PC-3 (cell line): Measurements from ENCODE around the gene LPIN2. TPM values are rescaled to one million over a fixed set of nuclear protein-coding genes. Genes with fewer than 3 reads are reported as not detected.
A peak's percentile ranks its signal among the peaks of the same experiment; 100 is the strongest.

Source experiments
- ATAC-seq: fragments of 200-7000 bp; cut with Tn5 transposase; 2 replicates; pipeline ENCODE4 v1.9.1; 2020; ENCODE audit warnings: mild to moderate bottlenecking, moderate library complexity
- BruUV-seq: library from RNA; stranded (reverse); fragments of 400-500 nt; replicated peaks from 2 replicates; lab custom pipeline; 2021; lab: Mats Ljungman, UMichigan
- CTCF ChIA-PET: fragments of 300-600 bp; sonication (Branson Sonifier 250); formaldehyde crosslinking; loops from one replicate; lab custom pipeline; 2022; ENCODE audit warnings: antibody characterized with exemption; lab: Charles Lee
- POLR2A ChIA-PET: fragments of 300-600 bp; sonication (Branson Sonifier 250); formaldehyde crosslinking; loops from one replicate; lab custom pipeline; 2022; ENCODE audit warnings: antibody characterized with exemption; ENCODE audit not compliant: unreplicated experiment; lab: Charles Lee
- DNase-seq: peaks from one replicate; pipeline ENCODE4 v3.0.0-alpha.2; 2015
- H2AFZ ChIP-seq: fragments of 300-600 bp; sonication (generic); 2 replicates; pipeline ENCODE4 v1.6.0; 2016; ENCODE audit warnings: antibody characterized with exemption, low read length
- H3F3A ChIP-seq: fragments of 300-600 bp; sonication (generic); one replicate; pipeline ENCODE4 v1.6.0; 2017; ENCODE audit warnings: antibody characterized with exemption, low read length, control low read depth, mild to moderate bottlenecking; ENCODE audit not compliant: unreplicated experiment
- H3K27ac ChIP-seq: fragments of 300-600 bp; sonication (generic); 2 replicates; pipeline ENCODE4 v1.5.1; 2016; ENCODE audit warnings: mild to moderate bottlenecking, low read length
- H3K27me3 ChIP-seq: fragments of 300-600 bp; sonication (generic); 2 replicates; pipeline ENCODE4 v1.6.1; 2016; ENCODE audit warnings: low read length, mixed read lengths
- H3K36me3 ChIP-seq: fragments of 300-600 bp; sonication (generic); 2 replicates; pipeline ENCODE4 v1.6.1; 2016; ENCODE audit warnings: low read depth, mixed run types, low read length, mixed read lengths
- H3K4me1 ChIP-seq: fragments of 300-600 bp; sonication (generic); 2 replicates; pipeline ENCODE4 v1.5.1; 2016; ENCODE audit warnings: low read length; ENCODE audit not compliant: insufficient read depth
- H3K4me2 ChIP-seq: fragments of 300-600 bp; sonication (generic); 2 replicates; pipeline ENCODE4 v1.6.0; 2016; ENCODE audit warnings: low read length
- H3K4me3 ChIP-seq: fragments of 300-600 bp; sonication (generic); 2 replicates; pipeline ENCODE4 v1.5.1; 2016; ENCODE audit warnings: mild to moderate bottlenecking, low read length, mixed read lengths
- H3K79me2 ChIP-seq: fragments of 300-600 bp; sonication (generic); 2 replicates; pipeline ENCODE4 v1.6.1; 2017; ENCODE audit warnings: low read length, mixed read lengths
- H3K9ac ChIP-seq: fragments of 300-600 bp; sonication (generic); 2 replicates; pipeline ENCODE4 v1.6.0; 2016; ENCODE audit warnings: mild to moderate bottlenecking, low read length
- H3K9me2 ChIP-seq: fragments of 300-600 bp; sonication (generic); replicated peaks from 2 replicates; pipeline ENCODE4 v1.6.1; 2016; ENCODE audit warnings: mixed run types, low read length, mixed read lengths
- H3K9me3 ChIP-seq: fragments of 300-600 bp; sonication (generic); 2 replicates; pipeline ENCODE4 v1.6.1; 2016; ENCODE audit warnings: low read length, mixed read lengths
- H4K20me1 ChIP-seq: fragments of 300-600 bp; sonication (generic); 2 replicates; pipeline ENCODE4 v1.6.1; 2016; ENCODE audit warnings: low read length, mixed read lengths
- CTCF ChIP-seq: fragments of 300-600 bp; sonication (generic); conservative IDR thresholded peaks from 2 replicates; pipeline ENCODE4 v1.5.1; 2017; ENCODE audit warnings: antibody characterized with exemption, low read depth, mild to moderate bottlenecking, low read length
- EZH2 ChIP-seq: fragments of 300-600 bp; sonication (generic); IDR thresholded peaks from one replicate; pipeline ENCODE4 v1.6.1; 2017; ENCODE audit warnings: antibody characterized with exemption, mild to moderate bottlenecking, low read length; ENCODE audit not compliant: unreplicated experiment
- EZH2phosphoT487 ChIP-seq: fragments of 300-600 bp; sonication (generic); IDR thresholded peaks from 2 replicates; pipeline ENCODE4 v1.6.1; 2018; ENCODE audit warnings: mild to moderate bottlenecking, antibody characterized with exemption, low read length, borderline replicate concordance
- intact Hi-C: fragments of 100-400 bp; cut with micrococcal nuclease; formaldehyde crosslinking; loops from 2 replicates; pipeline ENCODE4 v1.9.0; 2023
- total RNA-seq: library from RNA; depleted of rRNA; stranded (reverse); fragments of >200 nt; gene quantifications from 2 replicates; pipeline ENCODE4 v1.2.3, GENCODE V29; 2014

Gene LPIN2
- total RNA-seq, 1 experiment from 2014 or later, result 9.8 TPM

GRCh38 chr18:2986150-2986865, 26.6 kb downstream of the LPIN2 start:
- DNase-seq (no peak), ATAC-seq (no peak)
- H3K9ac ChIP-seq, result no peak overlapping the region
- POLR2A ChIA-PET, result interaction anchor here (0.7 kb wide), 1 partner anchor 259 kb away, joined by 3 read pairs; no protein-coding TSS in a partner anchor
- H3K27me3 ChIP-seq, result no peaks in the 10 kb centered on the region
- H2AFZ ChIP-seq, result no peak overlapping the region
- H3K9me3 ChIP-seq, result no peaks in the 10 kb centered on the region
- TF ChIP-seq CTCF (no peak), EZH2 (no peak), EZH2phosphoT487 (no peak)
- H3K4me3 ChIP-seq, result no peak overlapping the region
- no peaks in the 10 kb centered on the region for H3K9me2 ChIP-seq
- no peak overlapping the region for H3K4me2 ChIP-seq
- peaks cover 32% of the 10 kb centered on the region for H3K79me2 ChIP-seq
- peaks cover 27% of the 10 kb centered on the region for H3K4me1 ChIP-seq
- CTCF ChIA-PET, result interaction anchor here (1.2 to 1.3 kb wide), 2 partner anchors 38 to 143 kb away, joined by 4 to 10 read pairs; no protein-coding TSS in a partner anchor
- intact Hi-C loops, result no loop called here
- no peaks in the 10 kb centered on the region for H4K20me1 ChIP-seq
- H3K36me3 ChIP-seq, result no peaks in the 10 kb centered on the region
- no peak overlapping the region for H3K27ac ChIP-seq
- no TSS peak for BruUV-seq
- H3F3A ChIP-seq, result peaks cover 7% of the 10 kb centered on the region

GRCh38 chr18:2985628-2986027, 27.3 kb downstream of the LPIN2 start:
- Histone ChIP-seq H3K27ac (no peak overlapping the region), H3K9me3 (no peaks in the 10 kb centered on the region), H3K27me3 (no peaks in the 10 kb centered on the region), H2AFZ (no peak overlapping the region), H3K9ac (no peak overlapping the region), H4K20me1 (no peaks in the 10 kb centered on the region), H3K4me2 (no peak overlapping the region), H3K4me1 (peaks cover 33% of the 10 kb centered on the region), H3F3A (peaks cover 8% of the 10 kb centered on the region), H3K4me3 (no peak overlapping the region), H3K79me2 (peaks cover 27% of the 10 kb centered on the region), H3K36me3 (no peaks in the 10 kb centered on the region), H3K9me2 (no peaks in the 10 kb centered on the region)
- no TSS peak for BruUV-seq
- CTCF ChIA-PET, result interaction anchor here (0.5 to 1.3 kb wide), 4 partner anchors 38 to 144 kb away, joined by 3 to 10 read pairs (median 4); no protein-coding TSS in a partner anchor
- intact Hi-C loops, result loop anchor here (2.0 kb wide), 1 partner anchor 53 kb away; no protein-coding TSS in a partner anchor
- no peak for ATAC-seq
- TF ChIP-seq CTCF (peak; percentile 79), EZH2phosphoT487 (no peak), EZH2 (no peak)
- DNase-seq, result peak; percentile 56
- POLR2A ChIA-PET, result interaction anchor here (0.7 kb wide), 1 partner anchor 260 kb away, joined by 3 read pairs; no protein-coding TSS in a partner anchor
